GM18498 (cell line): ENCODE data around the gene MEGF6.

Source experiments
- ATAC-seq: cut with Tn5 transposase; IDR thresholded peaks from one replicate; pipeline ENCODE4 v1.9.1; 2021; ENCODE audit warnings: mild to moderate bottlenecking, moderate library complexity; ENCODE audit not compliant: unreplicated experiment

The MEGF6 gene

DNA sequence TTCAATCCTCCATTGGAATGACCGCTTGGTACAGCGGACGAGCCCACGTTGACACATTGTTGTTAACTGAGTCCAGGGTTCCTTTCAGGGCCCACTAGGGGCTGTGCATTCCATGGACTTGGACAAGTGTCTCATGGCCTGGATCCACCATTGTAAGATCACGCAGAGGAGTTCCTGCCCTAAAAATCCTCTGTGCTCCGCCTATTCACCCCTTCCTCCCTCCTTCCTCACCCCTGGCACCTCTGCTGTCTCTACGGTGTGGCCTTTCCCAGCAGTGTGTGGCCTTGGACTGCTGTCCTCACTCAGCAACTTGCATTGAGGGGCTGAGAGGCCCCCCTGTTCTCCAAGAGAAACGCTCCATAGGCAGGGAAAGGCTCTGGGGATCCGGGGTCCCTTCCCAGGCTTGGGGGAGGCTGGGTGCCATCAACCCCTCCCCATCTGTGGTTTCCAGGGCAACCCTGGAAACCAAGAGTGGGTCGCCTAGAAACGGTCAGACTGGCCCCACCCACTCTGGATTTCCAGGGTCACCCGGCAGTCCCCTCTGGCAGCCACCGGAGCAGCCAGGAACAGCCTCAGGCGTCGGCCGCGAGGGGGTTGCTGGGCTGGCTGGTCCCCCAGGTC lies 50.9 kb downstream of the MEGF6 start:
- ATAC-seq: no peak

GRCh38 chr1:3558036-3558726 lies 53.1 kb downstream of the MEGF6 start:
- no peak for ATAC-seq

DNA sequence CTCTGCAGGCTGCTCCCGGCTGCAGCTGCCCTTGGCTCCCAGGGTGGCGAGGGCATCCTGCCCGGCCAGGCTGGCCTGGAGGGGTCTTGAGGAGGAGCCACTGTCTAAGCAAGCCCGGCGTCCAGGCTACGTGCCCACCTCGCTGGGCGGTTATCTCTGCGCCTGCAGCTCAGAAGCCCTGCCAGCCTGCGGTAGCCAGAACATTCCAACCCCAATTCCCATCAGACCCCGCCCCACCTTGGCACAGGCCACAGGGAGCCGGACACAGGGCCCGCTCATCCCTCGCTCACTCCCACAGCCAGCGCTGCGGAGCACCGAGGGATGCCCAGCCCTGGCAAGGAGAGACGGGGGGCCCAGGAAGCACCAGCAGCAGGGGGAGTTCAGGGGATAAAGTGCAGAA lies 53.9 kb downstream of the MEGF6 start:
- ATAC-seq: no peak

GRCh38 chr1:3556336-3556735 lies 55.0 kb downstream of the MEGF6 start:
- ATAC-seq: no peak

DNA sequence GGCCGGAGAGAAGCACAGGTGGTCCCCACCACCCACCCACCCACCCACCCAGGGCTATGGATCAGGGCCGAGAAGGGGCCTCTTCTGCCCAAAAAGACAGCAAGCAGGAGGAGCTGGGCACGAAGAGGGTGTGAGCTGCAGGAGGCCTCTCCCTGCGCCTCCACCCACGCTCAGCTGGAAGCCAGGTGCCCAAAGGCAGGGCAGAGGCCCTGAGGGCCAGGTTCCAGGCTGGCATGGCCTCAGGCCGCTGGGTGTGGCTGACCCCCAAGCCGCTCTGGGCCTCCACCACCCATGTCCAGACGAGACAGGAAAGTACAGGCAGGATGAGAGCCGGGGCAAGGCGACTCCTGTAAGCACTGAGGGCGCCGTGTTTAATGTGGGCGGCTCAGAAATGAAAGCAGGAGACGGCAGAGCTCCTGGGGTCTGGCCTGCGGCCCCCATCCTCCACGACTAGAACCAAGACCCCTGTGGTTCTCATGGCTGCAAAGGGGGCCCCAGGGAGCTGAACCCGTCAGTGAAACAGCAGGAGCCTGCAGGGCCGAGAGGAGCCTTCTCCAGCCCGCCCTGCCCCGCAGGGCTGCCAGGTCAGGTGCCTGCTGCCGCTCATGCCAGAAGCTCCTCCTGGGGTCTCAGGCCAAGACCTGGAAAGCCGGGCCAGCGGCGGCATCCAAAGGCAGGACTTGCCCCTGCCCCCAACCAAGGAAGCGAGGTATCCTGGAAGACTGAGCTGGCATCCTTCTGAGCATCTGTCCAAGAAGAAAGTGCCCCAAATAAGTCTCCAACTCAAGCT lies 56.0 kb downstream of the MEGF6 start:
- no peak for ATAC-seq

GRCh38 chr1:3553940-3554223 lies 57.4 kb downstream of the MEGF6 start:
- no peak for ATAC-seq

- no peak for ATAC-seq
Observed at GRCh38 chr1:3553166-3553939, 58.0 kb downstream of the MEGF6 start.

GRCh38 chr1:3552751-3553150 lies 58.6 kb downstream of the MEGF6 start:
- no peak for ATAC-seq

GRCh38 chr1:3552176-3552575 lies 59.1 kb downstream of the MEGF6 start:
- ATAC-seq: no peak

DNA sequence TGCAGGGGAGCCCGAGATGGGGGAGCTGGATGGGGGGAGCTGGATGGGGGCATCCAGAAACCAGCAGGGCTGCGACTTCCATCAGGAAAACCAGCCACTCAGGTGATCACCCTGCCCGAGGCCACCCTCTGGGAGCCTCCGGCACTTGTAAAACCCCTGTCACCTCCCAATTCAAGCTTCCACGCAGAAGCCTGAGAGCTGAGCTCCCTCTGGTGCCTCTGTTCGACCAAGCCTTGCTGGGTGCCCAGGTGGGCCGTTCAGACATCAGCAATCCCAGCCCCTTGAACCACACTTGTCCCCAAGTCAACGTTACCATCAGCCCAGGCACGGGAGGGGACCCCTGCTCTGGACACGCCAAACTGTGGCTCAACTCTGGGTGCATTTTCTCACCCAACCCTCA lies 59.6 kb downstream of the MEGF6 start:
- no peak for ATAC-seq

- no peak for ATAC-seq
Observed at GRCh38 chr1:3551290-3551678, 60.0 kb downstream of the MEGF6 start.

DNA sequence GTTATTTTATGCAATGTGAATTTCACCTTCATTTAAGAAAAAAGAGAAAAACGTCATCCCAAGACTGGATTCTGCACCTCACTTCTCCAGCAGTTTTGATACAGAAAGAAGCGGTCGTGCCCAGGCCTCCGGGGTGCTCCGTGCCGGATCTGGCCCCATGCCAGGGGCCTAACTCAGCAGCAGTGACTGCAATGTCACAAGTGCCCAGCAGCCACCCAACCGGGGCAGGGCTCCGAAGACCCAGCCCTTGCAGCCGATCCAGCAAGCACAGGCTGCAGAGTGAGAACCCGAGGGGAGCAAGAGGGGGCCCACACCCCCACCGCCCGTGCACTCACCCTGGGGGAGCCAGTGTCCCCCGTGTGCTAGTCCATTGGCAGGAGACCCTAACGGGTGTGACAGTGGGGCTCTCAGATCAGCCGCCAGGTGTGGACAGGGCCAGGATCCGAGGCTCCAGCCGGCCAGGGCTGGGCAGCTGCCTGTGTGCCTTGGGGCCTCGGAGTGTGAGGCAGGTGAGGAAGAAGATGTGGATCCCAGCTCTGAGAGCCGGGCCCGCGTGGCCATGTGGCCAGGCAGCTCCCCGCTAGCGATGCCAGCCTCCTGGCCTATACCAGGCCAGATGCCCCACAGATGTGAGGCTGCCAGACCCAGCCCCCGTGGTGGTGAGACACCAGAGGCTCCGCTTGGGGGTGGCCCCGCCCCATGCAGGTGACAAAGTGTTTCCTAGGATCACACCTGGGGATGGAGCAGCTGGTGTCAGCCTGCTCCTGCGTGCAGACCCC lies 60.6 kb downstream of the MEGF6 start:
- no peak for ATAC-seq

DNA sequence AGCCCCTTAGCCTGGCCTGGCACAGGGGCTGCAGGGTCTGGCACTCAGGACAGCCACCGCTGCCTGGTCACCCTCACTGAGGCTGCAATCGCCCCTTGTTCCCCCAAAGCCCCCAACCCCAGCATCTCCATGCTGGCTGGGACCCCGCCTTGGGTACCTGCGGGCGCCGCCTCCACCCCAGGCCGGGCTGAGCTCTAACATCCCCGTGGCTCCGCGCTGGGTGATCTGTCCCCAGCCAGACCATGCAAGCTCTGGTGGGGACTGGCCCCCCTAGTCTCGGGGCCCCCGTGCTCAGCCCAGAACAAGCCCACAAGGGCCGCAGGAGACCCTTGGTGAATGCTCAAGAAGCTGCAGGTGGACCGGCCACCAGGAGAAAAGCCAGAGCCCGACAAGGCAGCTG lies 62.4 kb downstream of the MEGF6 start:
- ATAC-seq: no peak

DNA sequence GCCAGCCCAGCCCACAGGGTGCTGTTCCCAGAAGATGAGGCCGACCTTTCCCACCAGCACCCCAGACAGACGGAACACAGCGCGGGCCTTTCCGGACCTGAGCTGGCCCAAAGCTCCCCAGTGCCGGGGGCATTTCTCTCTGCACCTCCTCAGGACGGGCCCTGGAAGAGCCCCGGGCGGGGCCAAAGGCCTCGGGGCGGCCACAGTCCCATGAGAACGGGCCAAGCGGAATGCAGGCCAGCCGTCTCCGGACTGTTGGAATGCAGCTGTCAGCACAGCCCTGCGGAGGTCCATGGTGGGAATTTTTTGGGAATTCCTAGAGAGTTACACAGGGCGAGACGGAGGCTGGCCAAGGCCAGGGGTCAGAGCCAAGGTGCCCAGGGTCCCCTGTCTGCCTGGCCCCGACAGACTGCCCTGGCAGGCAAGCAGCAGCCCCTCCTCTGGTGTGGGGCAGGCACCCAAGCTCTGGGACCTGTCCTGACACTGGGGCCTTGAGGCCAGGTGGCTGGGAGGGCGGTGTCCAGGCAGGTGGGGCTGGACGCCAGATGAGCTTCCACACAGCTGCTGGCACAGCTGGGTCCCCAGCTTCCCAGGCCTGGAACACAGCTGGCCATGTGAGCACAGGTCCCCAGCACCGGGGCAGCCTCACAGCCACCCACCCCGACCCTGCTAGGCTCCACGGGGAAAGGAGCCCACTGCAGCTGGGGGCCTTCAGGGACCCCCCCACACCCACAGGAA lies 63.0 kb downstream of the MEGF6 start:
- ATAC-seq: no peak

DNA sequence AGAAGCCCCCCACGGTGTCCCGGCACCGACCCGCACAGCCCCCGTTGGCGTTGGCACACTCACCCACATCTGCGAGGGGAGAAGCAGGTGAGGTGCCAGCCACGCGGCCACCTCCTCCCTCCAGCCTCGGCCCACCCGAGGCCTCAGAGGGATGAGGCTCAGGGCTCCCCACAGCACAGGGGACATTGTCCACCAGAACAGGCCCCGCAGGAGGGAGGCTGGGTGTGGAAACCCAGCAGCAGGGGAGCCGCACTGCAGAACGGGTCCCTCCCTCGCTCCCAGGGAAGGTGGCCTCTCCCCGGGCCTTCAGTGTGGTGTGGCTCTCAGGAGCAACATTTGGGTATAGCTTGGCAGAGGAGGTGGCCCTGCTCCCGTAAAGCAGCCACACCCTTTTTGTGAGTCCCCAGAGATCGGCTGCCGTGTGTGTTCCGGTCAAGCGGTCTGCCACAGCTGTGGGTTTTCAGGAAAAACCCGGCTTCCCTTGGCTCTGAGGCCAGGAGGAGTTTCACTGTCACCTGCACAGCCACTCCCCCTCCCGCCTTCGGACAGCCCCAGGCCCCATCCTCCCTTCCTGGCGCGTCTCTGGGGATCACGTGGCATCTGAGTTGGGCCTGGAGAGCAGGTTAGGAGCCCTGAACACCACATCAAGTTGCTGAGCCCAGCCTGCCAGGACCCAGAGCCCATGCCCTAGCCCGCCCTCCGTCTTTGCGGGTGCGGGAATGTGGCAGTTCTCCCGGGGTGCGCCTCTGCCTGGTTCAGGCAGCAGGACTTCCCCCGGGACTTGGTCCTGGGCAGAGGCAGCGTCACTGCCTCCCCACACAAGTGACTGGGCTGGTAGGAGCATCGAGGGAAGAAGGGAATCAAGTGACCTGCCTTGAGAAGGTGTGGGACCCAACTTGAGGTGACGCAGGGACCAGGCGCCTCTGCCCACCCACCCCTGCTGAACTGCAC lies 64.0 kb downstream of the MEGF6 start:
- no peak for ATAC-seq

DNA sequence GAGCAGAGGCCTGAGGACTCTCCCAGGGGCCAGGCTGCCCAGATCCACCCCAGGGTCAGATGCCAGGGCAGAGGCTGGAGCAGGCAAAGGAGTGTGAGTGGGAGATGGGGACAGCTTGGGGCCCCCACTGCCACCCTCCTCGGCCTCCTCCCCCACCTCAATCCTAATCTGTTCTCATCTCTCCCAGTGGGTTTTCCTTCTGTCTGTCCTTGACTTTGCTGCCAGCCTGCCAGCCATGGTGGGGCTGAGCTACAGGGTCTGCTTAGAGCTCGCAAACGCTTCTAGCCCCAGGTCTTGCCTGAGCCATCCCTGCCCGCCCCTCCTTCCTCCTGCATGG lies 65.3 kb downstream of the MEGF6 start:
- no peak for ATAC-seq

GRCh38 chr1:3545363-3546047 lies 65.8 kb downstream of the MEGF6 start:
- no peak for ATAC-seq
